Measurements from ENCODE around the gene DLX4.

Gene DLX4

GRCh38 chr17:50014471-50015088, 45.6 kb downstream of the DLX4 start:
- no peaks in the 10 kb centered on the region for H3K4me1 ChIP-seq (ENCODE audit: low read depth, poor library complexity, severe bottlenecking)
- no peak overlapping the region for H3K4me3 ChIP-seq (IDR thresholded peaks at IDR 0.05; ENCODE audit: insufficient read depth, low read depth, low read length)

GRCh38 chr17:50015146-50015545, 46.2 kb downstream of the DLX4 start:
- Histone ChIP-seq H4K20me1 (ENCODE audit: insufficient read depth) (no peaks in the 10 kb centered on the region), H3K27ac (no peak overlapping the region), H2AFZ (ENCODE audit: low read depth) (no peak overlapping the region), H3K9ac (no peak overlapping the region), H3K27me3 (ENCODE audit: insufficient read depth, low read depth) (peaks cover 2% of the 10 kb centered on the region; the same call in 1 of the 2 replicates), H3K4me2 (no peak overlapping the region), H3K79me2 (ENCODE audit: insufficient read depth, low read depth) (no peaks in the 10 kb centered on the region), H3K4me1 (ENCODE audit: low read depth, poor library complexity, severe bottlenecking) (no peaks in the 10 kb centered on the region), H3K4me3 (IDR thresholded peaks at IDR 0.05; ENCODE audit: insufficient read depth, low read depth, low read length) (no peak overlapping the region), H3K36me3 (ENCODE audit: insufficient read depth) (no peaks in the 10 kb centered on the region)
- no peak for TF ChIP-seq CTCF (conservative IDR thresholded peaks at IDR 0.05; ENCODE audit: low read depth, low read length)

More at GRCh38 chr17:50014471-50015088, 45.6 kb downstream of the DLX4 start:
- Histone ChIP-seq H3K9ac (no peak overlapping the region), H3K27ac (no peak overlapping the region), H4K20me1 (ENCODE audit: insufficient read depth) (no peaks in the 10 kb centered on the region), H3K36me3 (ENCODE audit: insufficient read depth) (no peaks in the 10 kb centered on the region), H3K79me2 (ENCODE audit: insufficient read depth, low read depth) (no peaks in the 10 kb centered on the region), H3K4me2 (no peak overlapping the region), H2AFZ (ENCODE audit: low read depth) (no peak overlapping the region), H3K27me3 (ENCODE audit: insufficient read depth, low read depth) (peaks cover under 1% of the 10 kb centered on the region; the same call in 1 of the 2 replicates)
- no peak for TF ChIP-seq CTCF (conservative IDR thresholded peaks at IDR 0.05; ENCODE audit: low read depth, low read length)

GRCh38 chr17:50018909-50019308, 49.9 kb downstream of the DLX4 start:
- Histone ChIP-seq H2AFZ (ENCODE audit: low read depth) (no peak overlapping the region), H3K9ac (no peak overlapping the region), H4K20me1 (ENCODE audit: insufficient read depth) (no peaks in the 10 kb centered on the region), H3K79me2 (ENCODE audit: insufficient read depth, low read depth) (no peaks in the 10 kb centered on the region), H3K36me3 (ENCODE audit: insufficient read depth) (no peaks in the 10 kb centered on the region), H3K27ac (no peak overlapping the region), H3K4me1 (ENCODE audit: low read depth, poor library complexity, severe bottlenecking) (no peaks in the 10 kb centered on the region), H3K4me2 (no peak overlapping the region), H3K4me3 (IDR thresholded peaks at IDR 0.05; ENCODE audit: insufficient read depth, low read depth, low read length) (no peak overlapping the region), H3K27me3 (ENCODE audit: insufficient read depth, low read depth) (peaks cover 11% of the 10 kb centered on the region)
- TF ChIP-seq CTCF (conservative IDR thresholded peaks at IDR 0.05; ENCODE audit: low read depth, low read length), result no peak

- H3K27me3 ChIP-seq (ENCODE audit: insufficient read depth, low read depth), result peaks cover 16% of the 10 kb centered on the region
- no peaks in the 10 kb centered on the region for H3K36me3 ChIP-seq (ENCODE audit: insufficient read depth)
- H3K27ac ChIP-seq, result no peak overlapping the region
- no peak overlapping the region for H3K4me3 ChIP-seq (IDR thresholded peaks at IDR 0.05; ENCODE audit: insufficient read depth, low read depth, low read length)
- H3K79me2 ChIP-seq (ENCODE audit: insufficient read depth, low read depth), result no peaks in the 10 kb centered on the region
- H3K4me2 ChIP-seq, result no peak overlapping the region
- TF ChIP-seq CTCF (conservative IDR thresholded peaks at IDR 0.05; ENCODE audit: low read depth, low read length), result no peak
- H3K9ac ChIP-seq, result no peak overlapping the region
- no peaks in the 10 kb centered on the region for H4K20me1 ChIP-seq (ENCODE audit: insufficient read depth)
- H2AFZ ChIP-seq (ENCODE audit: low read depth), result no peak overlapping the region
- H3K4me1 ChIP-seq (ENCODE audit: low read depth, poor library complexity, severe bottlenecking), result no peaks in the 10 kb centered on the region
Measured at GRCh38 chr17:50020841-50021599, 52.0 kb downstream of the DLX4 start.

Data from KMS-11 (cell line).